GM10266 (cell line): ENCODE data around the gene ZC3H12C.
A peak's percentile ranks its signal among the peaks of the same experiment; 100 is the strongest.

ENCODE experiments used
- DNase-seq: peaks from one replicate; pipeline ENCODE4 v3.0.0; 2012; ENCODE audit errors: extremely low spot score
- TF ChIP-seq, protein P1 (sequence below): IDR thresholded peaks from 2 replicates; pipeline ENCODE4 v1.5.1; 2012; ENCODE audit warnings: mild to moderate bottlenecking, low read depth; ENCODE audit not compliant: control insufficient read depth, insufficient read depth; ENCODE audit errors: missing control alignments

The ZC3H12C gene

DNA sequence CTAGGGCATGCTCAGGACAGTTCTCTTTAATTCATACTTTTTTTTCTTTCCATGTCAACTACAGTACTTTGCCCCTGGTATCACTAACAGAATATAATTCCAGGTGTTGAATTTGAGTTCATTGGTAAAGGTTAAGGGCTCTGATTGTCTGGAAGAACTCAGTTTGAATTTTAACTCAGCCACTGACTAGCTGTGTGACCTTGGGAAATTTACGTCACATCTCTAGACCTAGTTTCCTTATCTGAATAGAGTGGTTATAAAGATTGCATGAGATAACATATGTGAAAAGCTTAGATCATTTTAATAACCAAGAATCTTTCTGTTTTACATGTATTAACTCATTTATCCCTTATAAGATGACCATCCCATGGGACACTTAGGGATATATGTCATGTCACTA lies 15.8 kb upstream of the ZC3H12C start:
- TF ChIP-seq, protein P1, sequence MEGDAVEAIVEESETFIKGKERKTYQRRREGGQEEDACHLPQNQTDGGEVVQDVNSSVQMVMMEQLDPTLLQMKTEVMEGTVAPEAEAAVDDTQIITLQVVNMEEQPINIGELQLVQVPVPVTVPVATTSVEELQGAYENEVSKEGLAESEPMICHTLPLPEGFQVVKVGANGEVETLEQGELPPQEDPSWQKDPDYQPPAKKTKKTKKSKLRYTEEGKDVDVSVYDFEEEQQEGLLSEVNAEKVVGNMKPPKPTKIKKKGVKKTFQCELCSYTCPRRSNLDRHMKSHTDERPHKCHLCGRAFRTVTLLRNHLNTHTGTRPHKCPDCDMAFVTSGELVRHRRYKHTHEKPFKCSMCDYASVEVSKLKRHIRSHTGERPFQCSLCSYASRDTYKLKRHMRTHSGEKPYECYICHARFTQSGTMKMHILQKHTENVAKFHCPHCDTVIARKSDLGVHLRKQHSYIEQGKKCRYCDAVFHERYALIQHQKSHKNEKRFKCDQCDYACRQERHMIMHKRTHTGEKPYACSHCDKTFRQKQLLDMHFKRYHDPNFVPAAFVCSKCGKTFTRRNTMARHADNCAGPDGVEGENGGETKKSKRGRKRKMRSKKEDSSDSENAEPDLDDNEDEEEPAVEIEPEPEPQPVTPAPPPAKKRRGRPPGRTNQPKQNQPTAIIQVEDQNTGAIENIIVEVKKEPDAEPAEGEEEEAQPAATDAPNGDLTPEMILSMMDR = no peak
- DNase-seq = no peak

DNA sequence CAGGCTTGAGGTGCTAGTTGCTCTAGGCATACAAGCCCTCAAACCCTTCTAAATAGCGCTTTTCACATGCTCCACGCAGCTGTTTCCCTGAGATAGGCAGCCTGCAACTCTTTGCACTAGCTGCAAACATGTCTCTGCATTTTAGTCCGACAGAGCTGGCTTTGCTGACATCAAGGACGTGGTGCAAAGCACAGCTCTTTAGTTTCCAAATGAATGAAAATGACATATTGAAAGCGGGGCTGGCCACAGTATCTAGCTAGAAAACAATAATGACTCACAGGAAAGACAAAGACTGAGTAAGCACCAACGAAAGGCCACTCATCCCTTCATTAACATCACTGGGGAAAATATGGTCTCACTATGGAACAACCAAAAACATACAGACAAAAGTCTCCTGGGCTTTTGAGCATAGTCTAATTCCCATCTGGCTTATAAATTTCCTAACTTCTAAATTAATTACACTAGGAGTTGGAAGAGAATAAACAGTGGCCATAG lies 15.3 kb upstream of the ZC3H12C start:
- peak; percentile 59 for DNase-seq
- TF ChIP-seq, protein P1 = no peak

DNA sequence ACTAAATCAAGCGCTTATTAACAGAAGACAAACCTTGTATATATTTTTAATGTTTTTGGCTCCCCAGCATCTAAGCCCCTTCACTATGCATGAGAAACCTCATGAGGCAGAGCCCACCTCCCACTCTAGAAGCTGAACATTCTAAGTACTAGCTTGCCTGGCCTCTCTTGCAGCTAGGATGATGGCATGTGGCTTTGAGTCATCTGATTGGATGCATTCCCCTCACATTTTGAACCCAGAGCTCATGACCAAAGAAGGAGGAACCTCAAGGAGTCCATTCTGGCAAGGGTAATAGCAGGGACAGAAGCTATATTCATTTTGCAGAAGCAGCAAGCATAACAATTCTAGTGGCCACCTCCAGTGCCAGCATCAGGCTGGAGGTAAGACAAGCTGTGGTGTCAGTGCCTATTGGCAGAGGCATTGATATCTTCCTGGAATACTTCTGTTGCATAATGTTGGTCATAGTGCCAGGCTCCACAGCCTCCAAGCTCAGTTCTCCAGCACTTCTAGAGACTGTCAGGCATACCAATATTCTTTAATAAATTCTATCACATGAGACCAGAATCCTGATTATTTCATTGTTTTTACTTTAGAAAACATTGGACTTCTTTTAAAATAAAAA lies 14.2 kb upstream of the ZC3H12C start:
- TF ChIP-seq, protein P1 = no peak
- no peak for DNase-seq

DNA sequence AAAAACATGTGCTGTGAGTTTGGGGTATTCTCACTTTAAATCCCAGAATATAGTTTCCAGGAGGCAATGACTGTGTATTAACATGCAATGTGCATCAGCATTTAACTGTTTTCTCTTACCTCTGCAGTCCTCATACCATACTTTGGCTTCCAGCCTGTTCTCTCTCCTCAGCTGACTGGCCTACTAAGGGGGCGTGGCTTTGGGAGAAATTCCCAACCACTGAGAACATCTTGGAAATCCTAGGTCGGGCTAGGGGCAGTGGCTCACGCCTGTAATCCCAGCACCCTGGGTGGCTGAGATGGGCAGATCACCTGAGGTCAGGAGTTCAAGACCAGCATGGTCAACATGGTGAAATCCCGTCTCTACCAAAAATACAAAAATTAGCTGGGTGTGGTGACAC lies 13.5 kb upstream of the ZC3H12C start:
- TF ChIP-seq, protein P1 = no peak
- DNase-seq = no peak

DNA sequence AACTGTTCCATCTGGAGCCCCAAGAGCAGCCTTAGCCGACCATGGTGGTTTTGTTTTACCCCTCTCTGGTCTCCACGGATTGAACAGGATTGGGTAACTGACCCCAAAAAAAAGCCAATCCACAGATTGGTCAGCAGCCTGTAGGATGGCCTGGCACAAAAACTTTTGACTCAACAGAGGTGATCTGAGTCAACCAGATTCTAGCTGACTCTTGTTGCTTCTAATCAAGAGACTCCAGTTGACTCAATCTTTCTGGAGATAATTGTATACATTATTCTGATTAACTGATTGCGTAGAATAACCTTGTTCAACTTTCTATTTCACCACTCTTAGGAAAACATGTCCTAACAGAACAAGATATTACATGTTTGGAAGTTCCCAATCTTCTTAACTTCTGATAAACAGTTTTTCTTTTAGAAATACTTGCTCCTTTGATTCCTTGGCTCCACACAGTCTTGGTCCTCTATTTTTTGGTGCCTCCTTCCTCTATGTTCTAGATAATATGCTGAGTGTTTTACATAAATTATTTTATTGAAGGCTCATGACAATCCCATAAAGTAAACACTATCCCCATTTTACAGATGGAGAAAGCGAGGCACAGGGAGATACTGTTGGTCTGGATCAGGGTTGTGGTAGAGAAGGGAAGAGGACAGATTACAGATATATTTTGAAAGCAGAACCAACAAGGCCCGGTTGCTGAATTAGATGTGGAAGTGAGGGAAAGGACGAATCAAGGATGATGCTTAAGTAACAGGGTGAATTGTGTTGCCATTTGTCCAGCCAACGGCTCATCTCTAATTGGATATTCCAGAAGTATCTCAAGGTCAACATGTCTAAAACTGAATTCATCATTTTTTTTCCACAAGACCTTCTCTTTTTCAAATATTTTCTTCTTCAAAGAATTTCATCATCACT lies 11.5 kb upstream of the ZC3H12C start:
- TF ChIP-seq, protein P1 = no peak
- DNase-seq = no peak

DNA sequence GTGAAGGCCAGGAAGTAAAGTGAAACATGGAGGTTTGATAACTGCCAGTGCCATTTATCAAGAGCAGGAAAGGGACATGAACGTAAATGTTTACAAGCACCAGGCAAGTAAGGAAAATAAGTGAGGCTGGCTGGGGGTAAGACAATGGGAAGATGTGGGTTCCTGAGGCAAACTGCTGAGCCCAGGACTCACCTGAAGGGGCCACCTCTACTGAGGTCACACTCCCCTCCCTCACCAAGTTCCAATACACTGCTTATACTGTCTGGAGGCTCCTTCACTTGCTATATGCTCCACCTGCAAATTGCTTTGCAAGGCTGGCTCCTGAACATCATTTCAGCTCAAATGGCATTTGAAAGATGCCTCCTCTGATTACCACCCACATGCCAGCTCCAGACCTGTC lies 10.3 kb upstream of the ZC3H12C start:
- TF ChIP-seq, protein P1 = no peak
- DNase-seq = no peak

DNA sequence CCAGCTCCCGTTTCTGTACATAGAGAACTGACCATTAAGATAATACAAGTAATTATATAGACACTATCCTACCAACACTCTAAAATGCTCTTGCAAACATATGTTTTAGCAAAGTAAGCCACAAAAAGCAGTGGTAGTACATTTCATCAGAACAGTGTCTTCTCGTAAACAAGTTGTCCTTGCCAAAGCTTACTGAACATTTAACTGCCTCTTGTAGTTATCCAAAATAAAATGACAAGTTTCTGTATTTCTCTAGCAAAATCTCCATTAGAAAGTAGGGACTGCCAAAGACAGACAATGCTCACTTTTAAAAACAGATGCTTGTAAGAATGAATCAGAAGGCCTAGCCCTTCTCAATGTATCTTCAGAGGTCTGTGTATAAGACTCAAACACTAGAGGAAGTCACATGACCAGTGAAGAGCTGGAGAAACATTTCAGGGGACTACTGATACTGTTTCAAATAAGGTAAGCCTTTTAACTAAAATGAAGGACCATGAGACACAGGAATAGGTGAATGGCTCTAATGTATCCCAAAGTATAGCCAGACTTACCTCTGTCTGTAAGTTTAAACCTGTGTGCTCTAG lies 7.8 kb upstream of the ZC3H12C start:
- TF ChIP-seq, protein P1 = no peak
- DNase-seq = no peak
